NCI-H226 (cell line): ENCODE measurements around the gene HOXC11.

Experiments
- DNase-seq: peaks from one replicate; pipeline ENCODE4 v3.0.0-alpha.2; 2015

The HOXC11 gene

DNA sequence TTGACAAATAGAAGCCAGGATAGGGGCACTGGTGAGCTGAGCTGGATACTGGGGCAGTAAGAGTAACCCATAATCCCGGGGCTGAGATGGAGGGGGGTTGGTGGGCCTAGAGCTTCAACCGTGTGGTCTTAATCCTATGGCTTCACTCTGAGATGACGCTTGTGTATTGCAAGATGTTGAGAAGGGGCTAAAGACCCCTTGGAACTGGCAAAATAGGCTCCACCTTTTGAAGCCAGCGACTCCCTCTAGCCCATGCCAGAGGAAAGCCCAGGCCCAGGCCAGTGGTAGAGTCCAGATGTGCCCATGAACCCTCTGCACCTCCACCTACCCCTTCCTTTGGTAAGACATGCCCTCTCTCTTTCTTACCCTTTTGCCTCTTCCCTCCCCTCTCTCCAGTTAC is 13.6 kb upstream of the HOXC11 start:
- no peak for DNase-seq

DNA sequence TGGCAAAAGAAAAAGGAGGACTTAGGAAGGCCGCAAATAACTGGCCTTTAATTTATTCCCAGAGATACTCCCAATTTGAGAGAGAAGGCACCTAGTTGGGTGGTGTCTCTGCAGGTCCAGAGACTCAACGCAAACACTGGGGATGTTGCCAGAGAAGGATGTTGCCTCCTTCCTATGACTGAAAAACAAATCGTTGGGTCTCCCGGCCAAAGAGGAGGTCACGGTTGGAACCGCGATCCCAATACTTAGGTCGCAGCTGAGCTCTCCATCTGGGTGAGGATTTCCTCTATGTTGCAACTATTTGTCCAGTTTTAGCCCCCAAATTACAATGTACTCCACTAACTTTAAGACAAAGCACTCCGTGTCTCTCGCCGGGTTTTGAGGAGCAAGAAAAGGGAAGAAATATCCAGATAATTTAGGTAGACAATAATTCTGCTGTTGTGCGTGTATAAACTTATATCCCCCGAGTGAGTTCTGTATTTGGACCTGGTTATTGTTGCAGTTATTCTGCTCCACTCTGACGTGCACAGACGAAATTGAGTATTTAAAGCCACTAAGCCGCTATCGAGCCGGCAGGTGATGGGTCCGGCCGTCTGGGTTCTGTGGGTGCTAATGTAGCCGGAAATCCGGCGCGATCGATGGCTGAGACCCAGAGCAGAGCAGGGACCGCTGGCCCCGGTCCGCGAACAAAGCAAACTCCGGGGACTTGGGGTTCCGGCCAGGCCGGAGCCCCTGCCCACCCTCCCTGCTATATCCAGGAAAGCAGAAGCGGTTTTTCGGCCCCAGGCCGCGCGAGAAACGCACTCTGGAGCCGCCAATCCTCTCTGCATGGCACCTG is 12.5 kb upstream of the HOXC11 start:
- DNase-seq: no peak

DNA sequence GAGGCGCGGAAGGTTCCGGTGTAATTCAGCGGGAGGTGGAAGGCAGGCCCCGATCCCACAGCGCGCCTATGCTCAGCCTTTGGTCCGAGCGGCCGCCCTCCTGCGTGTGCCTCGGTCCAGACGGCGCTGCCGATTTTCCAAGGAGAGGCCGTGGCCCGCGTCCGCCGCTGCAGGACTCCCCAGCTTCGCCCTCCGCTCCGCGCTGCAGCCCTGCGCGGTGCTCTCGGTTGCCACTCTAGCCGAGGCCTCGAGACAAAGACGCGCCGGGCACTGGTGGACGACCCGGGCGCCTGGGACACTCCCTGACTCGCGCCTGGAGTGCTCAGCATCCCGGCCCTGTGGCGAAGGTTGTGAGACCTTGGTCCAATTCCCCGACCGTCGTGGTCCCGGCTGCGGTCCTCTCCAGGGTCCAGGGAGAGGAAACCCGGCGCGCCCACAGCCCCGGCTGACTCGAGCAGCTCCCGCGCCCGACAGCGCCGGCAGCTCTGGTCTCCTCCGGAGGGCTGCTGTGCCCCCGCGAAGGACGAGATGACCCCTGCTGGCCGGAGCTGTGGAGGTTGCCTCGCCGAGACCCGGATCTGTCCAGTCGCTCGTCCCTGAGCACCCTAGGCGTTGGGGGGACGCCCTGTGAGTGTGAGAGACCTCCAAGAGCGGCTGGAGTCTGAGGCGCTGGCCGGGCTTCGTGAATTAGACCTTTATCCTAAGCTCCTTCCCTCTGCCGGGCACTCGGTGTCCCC is 11.7 kb upstream of the HOXC11 start:
- DNase-seq: no peak

DNA sequence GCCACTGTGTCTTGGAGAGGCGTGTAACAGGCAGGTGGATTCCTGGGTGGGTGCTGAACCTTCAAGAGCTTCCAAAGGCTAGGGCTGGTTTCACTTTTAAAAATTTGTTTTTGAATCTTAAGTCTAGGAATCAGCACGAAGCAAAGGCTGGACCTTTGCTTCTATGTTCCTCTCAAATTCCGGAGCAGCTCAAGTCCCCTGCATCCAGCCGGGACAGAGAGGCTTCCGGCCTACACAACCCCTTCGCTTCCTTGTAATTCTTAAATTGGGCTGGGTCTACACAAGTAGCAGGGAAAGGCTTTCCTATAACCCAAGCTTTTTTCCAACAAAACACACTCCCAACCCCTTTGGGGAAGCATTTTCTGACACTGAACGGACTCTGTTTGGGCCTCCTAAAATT is 9.9 kb upstream of the HOXC11 start:
- DNase-seq: no peak

DNA sequence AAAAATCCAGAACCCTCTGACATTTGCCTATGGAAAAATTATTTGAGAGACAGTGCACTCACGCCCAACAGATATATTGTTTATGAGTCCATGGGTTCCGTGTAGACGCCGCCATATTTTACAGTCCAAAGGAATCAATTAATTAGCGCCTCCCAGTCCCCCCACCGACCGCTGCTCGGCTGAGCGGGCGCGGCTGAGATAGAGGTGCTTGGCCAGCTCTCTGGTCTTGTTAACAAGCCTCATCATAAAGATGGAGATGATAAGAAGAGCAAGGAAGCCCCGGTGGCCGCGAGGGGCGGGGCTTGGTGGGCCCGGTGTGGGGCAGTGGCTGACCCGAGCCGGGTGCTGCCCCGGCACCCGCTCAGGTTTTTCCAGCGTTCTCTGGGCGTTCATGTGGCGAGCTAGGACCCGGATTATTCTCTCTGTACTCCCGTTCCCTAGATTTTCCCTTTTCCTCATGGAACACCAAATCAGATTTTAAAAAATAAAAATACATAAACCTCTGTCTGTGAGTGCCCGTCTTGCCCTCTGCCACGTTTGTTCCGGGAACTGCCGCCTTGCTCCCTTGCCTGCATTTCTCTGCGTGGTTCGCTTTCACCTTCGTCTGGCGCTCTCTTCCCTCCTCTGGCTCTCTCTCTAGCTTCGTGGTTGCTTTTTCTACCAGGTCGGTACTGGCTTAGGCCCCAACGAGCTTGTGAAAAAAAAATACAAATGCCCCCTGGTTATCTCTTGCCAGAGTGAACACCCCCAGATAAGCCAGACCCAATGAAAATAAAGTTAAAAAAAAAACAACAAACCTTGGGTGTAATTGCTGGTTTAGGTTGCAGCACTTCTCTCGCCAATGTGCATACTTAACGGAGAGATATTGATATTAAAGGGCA is 9.3 kb upstream of the HOXC11 start:
- no peak for DNase-seq

DNA sequence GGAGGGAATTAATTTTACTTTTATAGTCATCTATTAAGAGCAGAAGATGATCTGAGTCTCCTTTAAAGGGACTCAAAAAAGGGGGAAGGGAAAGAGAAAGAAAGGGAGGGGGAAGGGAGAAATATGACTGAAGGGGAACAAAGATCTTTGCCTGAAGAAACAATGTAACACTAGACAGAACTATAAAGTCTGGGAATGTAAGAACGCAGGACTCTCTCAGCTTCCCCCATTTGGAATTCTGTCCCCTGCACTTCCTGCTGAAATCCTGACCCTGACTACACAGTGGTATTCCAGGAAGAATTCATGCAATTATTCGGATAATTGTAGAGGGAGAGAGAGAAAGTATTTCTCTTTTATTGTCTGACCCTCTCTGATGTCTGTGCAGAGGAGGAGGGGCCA is 8.6 kb upstream of the HOXC11 start:
- no peak for DNase-seq

DNA sequence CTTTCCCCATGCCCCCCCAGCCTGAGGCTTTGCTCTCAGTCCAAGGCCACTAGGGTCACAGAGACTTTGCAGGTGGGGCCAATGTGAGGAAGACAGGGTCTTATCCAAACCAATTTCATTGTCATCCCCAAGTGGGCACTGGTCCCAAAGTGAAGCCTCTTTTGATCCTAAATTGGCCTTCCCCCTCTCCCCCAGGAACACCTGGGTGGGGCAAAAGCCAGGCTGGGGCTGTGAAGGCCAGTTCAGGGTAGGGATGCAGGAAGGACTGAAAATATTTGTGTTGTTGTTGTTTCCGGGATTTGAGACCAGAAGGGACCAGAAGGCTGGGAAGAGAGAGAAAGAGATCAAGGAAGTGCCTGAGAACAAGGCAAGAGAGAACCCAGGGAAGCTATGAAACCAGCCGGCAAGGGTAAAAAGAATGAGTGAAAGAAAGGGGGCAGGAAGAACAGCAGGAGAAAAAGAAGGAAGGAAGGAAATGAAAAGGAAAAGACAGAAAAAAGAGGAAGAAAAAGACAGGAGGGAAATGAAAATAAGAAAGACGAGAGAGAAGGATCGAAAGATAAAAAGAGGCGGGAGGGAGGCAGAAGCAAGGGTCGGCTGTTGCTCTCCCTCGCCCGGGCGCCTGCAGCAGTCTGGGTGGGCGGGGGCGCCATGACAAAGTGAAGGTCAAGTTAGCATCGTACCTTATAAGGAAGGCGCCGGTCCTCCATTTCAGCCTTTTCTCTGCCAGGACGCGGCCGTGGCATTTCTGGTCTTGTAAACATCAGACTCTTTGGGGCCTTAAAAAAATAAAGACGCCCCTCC is 7.4 kb upstream of the HOXC11 start:
- DNase-seq: no peak

DNA sequence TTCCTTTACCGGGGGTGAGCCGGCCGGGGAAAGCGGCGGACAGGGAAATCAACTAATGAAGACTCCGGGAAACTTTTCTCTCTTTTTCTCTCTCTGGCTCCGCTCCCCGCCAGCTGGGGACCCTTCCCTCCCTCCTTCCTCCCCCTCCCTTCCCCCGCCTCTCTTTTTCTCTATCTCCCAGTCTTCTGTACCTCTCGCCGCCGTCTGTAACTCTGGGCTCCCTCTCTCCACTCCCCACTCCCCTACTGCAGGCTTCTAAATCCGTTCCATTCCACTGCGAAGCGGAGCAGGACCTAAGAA is 6.9 kb upstream of the HOXC11 start:
- DNase-seq: no peak

DNA sequence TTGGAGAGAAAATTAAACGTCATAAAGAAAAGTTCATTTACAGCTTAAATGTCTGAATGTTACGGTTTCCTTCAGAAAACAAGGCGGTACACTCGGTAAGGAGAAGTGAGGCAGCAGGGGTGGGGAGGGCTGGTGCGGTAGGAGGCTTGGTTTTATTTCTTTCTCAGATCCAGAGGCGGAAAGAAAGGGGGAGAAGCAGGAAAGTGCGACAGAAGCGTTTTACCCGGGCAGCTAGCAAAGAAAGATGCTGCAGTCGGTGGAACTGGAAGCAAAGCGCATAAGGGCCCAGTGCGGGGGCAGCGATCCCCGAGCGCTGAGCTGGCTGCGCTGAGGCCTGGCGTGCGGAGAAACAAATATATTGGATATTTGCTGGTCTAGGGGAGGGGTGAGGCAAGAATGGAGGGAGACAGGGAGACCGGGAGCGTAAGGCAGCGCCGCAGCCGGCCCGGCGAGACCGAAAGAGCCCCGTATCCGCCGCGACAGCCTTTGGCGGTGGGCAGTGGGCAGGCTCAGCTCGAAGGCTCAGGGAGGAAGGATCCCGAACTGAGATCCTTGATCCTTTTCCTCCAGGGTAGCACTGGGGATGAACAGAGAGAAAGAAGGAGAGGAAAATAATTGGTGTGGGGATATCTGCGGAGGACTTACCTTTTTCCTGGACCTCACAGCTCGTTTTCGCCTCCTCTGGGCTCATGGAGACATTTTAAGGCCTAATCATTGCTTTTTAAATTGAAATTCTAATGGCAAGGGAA is 6.4 kb upstream of the HOXC11 start:
- DNase-seq: no peak

DNA sequence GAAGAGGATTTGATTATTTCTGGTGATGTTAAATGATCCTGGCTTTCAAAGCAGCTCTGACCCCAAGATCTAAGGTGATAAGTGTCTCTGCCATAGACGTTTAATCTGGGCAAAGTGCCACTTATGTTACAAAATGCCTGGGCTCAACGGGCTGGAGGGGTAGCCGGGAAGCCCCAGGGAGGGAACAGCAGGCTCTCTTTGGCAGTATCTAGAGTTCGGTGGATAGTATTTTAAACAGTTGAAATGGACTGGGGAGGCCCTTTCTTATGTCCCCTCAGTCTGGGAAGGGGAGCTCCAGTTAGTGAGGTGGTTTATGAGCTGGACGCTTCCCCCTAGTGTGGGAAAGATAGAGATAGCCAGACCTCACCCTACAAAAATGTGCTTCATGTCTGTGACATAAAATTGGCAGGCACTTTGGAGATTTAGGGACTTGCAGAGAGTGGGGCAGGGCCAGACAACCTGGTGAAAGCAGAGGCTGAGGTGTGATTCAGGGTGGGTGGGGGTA is 5.5 kb upstream of the HOXC11 start:
- DNase-seq: no peak

DNA sequence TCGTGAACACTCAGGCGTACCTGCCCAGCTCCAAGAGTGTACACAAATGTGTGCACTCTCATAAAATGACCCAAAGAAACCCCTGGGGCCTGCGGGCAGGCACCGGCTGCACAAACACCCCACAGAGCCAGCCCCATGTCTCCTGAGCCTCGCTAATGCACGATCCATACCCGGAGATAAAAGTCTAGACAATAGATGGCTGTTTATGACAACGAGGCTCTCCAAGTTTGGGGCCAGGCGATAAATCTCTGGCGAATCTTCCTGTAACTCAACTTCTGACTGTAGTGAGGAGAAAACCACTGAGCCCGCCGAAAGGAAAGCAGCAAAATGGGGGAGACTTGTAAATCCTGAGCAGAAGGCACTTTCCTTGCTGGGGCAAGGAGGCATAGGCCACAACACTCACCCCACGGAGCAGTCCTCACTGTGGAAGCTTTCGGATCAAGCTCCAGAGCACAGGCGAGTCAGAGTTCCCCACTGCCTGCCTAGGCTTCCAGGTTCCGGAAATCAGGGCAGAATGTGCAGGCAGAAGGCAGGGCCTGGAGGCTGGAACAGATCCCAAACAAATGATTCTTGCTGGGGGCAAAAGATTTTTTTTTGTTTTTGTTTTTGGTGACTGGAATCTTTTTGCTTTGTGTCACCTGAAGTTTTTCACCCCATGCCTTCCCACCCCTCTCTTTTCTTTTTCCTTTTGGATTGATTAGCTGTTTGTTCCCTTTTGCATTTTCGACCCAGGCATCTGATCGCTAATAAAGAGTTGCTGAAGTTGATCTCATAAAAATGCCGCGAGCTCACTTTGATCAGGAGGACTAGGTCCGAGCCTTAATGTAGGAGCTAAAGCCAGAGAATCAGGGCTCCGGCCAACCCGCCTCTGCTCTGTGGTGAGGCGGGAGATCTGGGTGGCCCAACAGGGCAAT is 4.5 kb upstream of the HOXC11 start:
- DNase-seq: no peak

DNA sequence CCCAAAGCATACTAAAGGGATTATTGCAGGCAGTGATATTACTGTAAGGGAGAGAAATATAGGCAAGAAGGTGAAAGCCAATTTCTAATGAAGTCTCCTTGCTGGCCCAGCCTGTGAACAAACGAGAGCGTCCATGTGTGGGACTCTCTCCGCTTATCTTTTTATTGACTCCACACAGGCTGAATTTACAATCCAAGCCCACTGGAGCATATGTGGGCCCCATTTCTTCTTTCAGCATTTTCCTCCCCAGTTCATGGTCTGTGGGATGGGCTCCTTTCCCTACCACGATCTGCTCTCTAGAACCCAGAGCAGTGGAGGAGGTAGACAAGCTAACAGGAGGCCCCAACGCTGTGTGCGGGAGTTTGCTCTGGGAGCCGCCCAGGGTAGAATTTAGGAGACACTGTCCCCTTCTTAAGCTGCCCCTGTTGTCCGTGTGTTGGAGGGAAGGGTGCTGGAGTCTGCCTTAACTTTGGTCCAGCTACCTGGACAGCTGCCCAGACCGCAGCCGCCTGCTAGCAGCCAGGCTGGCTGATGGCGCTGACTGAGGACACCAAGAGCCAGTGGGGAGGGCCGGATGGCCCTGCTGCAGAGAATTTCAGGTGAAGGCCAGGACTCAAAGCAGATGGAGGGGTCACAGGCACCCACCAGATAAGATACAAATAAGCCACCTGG is 3.2 kb upstream of the HOXC11 start:
- no peak for DNase-seq

DNA sequence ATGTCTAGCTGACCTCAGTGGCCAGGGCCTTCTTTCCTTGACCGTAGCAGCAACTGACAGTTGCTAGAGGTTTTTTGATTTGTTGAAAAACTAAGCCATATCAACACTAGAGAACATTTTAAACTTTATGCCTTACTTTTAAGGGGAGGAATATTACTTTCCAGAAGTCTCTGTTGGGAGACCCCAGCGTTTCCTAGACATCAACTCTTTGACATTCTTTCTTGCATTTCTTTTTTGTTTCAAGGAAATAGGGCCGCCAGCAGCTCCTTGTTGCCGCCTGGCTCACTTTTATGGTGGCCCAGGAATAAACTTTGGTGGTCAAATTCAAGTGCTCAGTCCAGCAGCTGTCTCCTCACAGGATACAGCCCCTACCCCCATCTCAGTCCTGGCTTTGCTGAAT is 2.5 kb upstream of the HOXC11 start:
- DNase-seq: no peak

DNA sequence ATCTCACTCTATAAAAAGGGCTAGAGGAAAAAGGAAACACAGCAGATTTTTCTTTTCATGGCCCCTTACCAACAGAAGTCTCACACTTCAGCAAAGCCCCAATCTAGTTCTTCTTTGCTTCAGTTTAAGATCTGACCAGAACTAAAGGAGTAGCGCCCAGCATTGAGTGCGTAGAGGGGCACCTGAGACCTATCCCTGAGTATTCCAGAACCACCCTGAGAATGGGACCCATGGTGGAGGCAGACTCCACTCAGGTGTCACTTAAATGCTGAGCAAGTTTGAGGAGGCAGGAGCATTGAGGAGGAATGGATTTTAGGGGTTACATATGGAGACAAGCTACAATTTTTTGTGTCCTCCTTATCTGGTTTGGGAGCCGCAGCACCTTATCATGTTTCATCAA is 1.8 kb upstream of the HOXC11 start:
- DNase-seq: no peak

DNA sequence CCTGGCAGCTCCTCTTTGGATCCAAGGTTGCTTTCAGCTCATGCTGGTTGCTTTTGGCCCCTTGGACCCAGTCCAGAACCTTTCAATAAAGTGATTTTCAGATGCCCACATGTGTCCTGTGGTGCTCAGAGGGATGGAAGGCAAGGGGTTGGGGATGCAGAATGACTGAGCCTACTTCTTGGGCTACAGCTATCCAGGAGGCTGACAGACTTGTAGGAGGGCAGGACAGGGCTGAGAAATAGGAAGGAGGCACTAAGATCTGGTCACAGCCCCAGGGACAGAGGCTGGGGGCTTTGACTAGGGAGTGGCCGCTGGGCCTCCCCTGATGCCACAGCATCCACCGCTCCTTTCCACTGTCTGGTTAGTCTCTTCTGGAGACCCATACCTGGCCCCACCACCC is 1.2 kb upstream of the HOXC11 start:
- DNase-seq: no peak

DNA sequence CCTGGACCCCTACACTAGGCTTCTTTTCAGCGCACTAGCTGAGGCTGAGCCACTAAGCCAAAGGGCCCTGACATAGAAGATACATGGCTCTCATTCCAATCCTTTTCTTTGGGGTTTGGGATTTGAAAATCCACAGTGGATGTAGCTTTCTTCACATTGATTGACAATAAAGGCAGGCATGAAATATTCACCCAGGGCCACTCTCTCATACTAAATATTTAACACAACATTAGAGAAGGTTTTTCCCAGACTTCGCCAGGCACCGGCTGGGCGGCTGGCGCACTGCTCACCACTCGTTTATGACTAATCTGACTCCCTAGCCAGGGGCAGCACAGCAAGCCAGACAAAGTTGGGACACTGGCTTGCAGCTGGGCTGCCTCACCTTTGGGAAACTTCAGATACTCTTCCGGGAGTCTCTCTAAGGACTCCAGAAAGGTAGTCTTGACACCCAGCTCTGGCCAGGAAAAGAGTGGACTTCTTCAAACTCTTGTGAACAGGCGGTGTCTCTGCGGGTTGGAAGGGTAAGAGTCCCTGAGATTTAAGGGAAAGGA is 699 bp upstream of the HOXC11 start:
- peak; percentile 77 for DNase-seq

DNA sequence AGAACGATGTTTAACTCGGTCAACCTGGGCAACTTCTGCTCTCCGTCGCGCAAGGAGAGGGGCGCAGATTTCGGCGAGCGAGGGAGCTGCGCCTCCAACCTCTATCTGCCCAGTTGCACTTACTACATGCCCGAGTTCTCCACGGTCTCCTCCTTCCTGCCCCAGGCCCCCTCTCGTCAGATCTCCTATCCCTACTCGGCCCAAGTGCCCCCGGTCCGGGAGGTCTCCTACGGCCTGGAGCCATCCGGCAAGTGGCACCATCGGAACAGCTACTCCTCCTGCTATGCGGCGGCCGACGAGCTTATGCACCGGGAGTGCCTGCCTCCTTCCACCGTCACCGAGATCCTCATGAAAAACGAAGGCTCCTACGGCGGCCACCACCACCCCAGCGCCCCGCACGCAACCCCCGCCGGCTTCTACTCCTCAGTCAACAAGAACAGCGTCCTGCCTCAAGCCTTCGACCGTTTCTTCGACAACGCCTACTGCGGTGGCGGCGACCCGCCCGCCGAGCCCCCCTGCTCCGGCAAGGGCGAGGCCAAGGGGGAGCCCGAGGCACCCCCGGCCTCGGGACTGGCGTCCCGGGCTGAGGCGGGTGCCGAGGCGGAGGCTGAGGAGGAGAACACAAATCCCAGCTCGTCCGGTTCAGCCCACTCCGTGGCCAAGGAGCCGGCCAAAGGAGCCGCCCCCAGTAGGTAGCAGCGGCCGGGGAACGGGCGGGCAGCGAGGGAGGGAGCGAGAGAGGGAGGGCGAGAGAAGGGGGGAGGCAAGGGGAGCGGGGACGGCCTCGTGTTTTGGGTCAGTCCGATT is 513 bp downstream of the HOXC11 start:
- DNase-seq: no peak

DNA sequence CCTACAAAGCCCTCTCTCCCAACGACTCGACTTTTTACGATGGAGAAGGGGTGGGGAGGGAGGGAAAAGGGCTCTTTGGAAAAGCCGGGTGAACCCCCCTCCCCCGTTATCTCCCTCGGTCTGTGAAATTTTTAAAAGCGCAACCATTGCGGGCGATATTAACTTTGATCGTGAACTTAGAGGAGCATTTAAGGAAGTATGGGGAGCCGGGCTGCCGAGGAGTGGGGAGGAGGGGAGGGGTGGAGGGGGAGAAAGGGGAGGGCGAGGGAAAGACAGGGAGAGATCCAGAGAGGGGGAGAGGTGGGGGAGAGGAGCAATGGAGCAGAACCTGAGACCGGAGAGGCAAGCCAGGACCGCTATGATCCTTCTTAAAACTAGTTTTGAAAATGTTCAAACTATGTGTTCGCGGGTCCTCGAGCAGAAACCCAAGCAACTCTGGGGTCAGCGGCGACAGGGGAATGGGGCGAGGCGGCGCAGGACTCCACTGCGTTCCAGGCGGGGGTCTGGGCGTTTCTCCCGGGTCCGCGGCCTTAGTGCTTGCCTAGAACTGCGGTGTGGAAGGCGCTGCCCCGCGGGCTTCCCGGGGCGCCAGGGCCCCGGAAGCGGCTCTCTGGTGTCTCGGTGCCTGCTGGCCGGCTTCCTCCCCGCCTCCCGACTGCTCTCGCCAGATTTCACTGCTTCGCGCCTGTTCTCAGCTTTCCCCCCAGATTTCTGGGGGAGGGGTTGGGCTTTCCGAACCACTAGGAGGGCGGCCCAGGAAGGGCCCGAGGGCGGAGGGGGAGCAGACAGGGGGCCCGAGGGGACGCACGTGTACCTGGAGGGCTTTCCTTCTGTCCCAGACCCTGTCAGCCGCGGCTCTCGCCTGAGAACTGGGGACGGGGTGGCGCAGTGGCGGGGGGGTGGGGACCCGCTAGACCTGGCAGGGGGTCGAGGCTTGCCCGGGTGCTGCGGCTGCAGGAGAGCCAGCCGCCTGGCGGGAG is 1.4 kb downstream of the HOXC11 start, which contains the start of gene HOTAIR:
TSS of gene HOTAIR (minus strand) at position 871 of the 980 bp plus-strand sequence.
- DNase-seq: no peak
